Aortic smooth muscle cell (primary cell): ENCODE results near the gene COLGALT1. TPM values are rescaled to one million over a fixed set of nuclear protein-coding genes. Genes with fewer than 3 reads are reported as not detected.

ENCODE experiments used
- total RNA-seq: library from RNA; depleted of rRNA; stranded (reverse); fragments of >200 nt; gene quantifications from 2 replicates; pipeline ENCODE4 v1.2.3, GENCODE V29; 2014

COLGALT1 gene
- 59.1 and 66.6 TPM in 2 replicates for total RNA-seq

GRCh38 chr19:17555480-17555928, at the start of gene COLGALT1:
TSS of gene COLGALT1 (plus strand) at chr19:17555649. CDS start at chr19:17555714, 65 bp downstream.

Other genes with a start within 250 kb of the COLGALT1 start
- 20.7 and 26.9 TPM in 2 replicates for gene MRPL34, start 249.8 kb upstream of the COLGALT1 start, total RNA-seq
- 36.2 and 39.7 TPM in 2 replicates for gene DDA1, start 246.1 kb upstream of the COLGALT1 start, total RNA-seq
- gene ANO8, start 220.8 kb upstream of the COLGALT1 start, total RNA-seq: 6.3 and 6.7 TPM in 2 replicates
- gene GTPBP3, start 218.1 kb upstream of the COLGALT1 start, total RNA-seq: 10.6 and 11.1 TPM in 2 replicates
- gene PLVAP, start 178.3 kb upstream of the COLGALT1 start, total RNA-seq: 0.31 and 0.92 TPM in 2 replicates
- gene CCDC194, start 161.5 kb upstream of the COLGALT1 start, total RNA-seq: 0.19 and 0.40 TPM in 2 replicates
- 28.2 and 79.7 TPM in 2 replicates for gene BST2, start 150.0 kb upstream of the COLGALT1 start, total RNA-seq
- 30.6 and 36.4 TPM in 2 replicates for gene MVB12A, start 135.6 kb upstream of the COLGALT1 start, total RNA-seq
- gene TMEM221, start 107.0 kb upstream of the COLGALT1 start, total RNA-seq: under 0.01 TPM in 1 of 2 replicates, not detected in the other
- not detected in 2 replicates for gene NXNL1, start 94.7 kb upstream of the COLGALT1 start, total RNA-seq
- gene SLC27A1, start 85.1 kb upstream of the COLGALT1 start, total RNA-seq: 22.6 and 22.9 TPM in 2 replicates
- gene PGLS, start 44.0 kb upstream of the COLGALT1 start, total RNA-seq: 42.6 and 43.1 TPM in 2 replicates
- gene UNC13A, start 132.7 kb downstream of the COLGALT1 start, total RNA-seq: 10.2 and 11.1 TPM in 2 replicates
- 27.4 and 29.2 TPM in 2 replicates for gene MAP1S, start 163.8 kb downstream of the COLGALT1 start, total RNA-seq
- gene FCHO1, start 195.8 kb downstream of the COLGALT1 start, total RNA-seq: 0.68 and 0.92 TPM in 2 replicates
- not detected in 2 replicates for gene B3GNT3, start 239.5 kb downstream of the COLGALT1 start, total RNA-seq